GF-D8 (cell line): Measurements from ENCODE around the gene SKI.

Experiments
- DNase-seq: peaks from one replicate; lab custom pipeline; 2025; lab: John Stamatoyannopoulos, UW

The SKI gene

DNA sequence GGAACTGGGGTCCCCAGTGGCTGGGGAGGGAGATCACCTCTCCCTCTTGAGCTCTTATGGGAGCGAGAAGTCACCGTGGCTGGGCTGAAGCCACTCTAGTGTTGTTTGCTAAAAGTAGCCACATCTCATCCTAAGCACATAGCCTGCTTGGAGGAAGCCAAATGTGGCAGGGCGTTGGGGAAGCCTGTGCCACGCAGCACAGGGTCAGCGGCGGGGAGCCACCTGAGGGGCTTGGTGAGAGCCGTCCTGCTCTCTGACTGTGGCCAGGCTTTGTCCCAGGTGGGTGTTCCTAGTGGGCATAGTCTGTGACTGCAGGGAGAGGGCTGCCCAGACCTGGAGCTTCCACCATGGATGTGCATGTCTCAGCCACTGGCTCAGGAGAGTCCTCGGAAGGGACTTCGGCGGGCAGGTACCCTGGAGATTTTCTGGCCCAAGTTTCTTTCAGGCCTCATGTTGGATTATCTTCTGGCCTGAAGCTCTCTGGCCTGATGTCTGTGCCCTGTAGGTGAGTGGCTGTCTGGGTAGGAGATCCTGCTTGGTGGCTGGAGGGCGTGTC is 124.3 kb downstream of the SKI start:
- no peak for DNase-seq

DNA sequence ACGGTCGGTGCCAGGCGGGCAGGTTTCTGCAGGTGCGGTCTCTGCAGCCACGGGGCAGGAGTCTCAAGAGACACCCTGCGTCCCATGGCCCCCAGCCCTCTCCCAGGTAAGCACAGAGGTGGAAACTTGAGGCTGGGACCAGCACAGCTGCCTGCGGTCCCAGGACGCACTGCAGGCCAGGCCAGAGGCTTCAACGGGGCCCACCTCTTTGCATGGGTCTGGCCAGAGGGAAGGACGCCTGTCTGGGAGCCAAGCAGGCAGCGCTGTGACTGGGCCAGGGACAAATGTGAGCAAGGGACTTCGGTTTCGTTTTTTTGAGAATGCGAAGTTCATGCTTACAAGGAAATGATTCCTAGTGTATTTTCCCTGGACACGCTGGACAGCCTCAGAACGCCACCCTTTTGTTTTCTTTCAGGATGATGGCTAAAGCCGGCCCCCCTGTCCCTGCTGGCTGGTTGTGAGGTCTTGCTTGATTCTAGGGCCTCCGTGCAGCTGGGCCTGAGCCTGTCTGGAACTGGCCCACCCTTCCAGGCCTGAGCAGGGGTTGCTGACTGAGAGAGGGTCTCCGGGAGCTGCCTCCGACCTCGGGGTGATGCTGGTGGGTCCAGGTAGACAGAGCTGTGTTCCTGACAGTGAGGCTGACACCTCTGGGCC is 124.9 kb downstream of the SKI start:
- DNase-seq, result no peak

DNA sequence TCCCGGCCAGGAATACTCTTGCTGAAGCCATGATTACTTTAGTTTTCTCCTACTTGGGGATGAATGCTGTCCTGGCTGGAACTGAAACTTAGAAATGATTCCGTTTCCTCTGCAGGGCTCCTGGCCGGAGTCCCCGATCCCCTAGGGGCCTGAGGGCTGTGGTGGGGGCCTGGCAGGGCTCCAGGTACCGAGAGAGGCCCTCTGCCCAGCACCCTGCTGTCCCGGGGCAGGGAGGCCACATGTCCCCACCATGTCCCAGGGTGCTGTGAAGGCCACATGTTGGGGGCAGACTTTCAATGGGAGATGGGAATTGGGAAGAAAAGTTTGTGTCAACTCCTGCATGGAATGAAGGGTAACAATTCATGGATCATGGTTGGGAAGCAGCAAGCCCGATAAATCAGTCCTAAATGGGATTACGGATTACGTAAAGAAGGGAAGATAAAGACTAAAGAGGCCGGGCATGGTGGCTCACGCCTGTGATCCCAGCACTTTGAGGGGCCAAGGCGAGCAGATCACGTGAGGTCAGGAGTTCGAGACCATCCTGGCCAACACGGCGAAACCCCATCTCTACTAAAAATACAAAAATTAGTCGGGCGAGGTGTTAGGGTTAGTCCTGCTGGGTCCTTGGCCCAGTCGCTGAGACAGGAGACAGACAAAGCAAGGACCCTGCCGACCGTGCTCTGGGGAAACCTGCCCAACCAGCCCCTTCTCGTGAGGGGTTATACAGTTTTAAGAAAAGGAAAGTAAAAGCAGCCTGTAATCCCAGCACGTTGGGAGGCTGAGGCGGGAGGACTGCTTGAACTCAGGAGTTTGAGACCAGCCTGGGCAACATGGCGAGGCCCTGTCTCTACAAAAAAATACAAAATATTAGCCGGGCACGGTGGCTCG is 125.7 kb downstream of the SKI start:
- DNase-seq, result no peak

DNA sequence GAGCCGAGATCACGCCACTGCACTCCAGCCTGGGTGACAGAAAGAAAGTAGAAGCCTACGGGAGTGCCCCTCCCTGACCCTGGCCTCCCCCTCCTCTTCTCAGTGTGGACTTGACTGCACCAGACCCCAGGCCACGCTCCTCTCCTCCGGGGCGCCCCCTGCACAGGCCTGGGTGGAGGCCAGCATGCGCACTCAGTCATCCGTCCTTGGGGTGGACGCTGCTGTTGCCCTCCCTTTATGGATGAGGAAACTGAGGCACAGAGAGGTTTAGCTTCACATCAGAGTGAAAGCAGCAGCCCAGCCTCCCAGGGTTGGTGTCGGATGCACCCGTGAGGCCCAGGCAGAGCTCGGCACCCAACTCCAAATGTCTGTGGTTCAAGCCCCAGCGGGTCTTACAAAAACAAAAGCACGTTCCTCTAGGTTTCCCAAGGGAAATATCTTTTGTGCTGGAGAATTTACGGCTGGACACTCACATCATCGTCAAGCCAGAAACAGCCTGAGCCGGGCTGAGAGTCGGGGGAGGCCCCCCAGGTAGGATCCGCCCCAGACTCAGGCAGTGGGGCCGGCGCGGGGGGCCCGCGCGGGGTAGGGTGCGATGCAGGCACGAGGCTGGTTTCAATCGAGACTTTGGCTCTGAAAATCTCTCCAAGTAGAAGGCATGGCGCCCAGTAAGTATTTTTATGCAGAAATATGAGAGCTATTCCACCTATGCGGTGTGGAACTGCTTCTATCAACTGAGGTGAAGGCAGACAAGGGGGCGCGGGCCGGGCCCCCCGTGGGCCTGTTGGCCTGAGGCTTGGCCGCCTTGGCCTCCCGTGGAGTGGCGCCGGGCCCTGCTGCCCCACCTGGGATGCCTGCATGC is 126.6 kb downstream of the SKI start:
- DNase-seq, result no peak

DNA sequence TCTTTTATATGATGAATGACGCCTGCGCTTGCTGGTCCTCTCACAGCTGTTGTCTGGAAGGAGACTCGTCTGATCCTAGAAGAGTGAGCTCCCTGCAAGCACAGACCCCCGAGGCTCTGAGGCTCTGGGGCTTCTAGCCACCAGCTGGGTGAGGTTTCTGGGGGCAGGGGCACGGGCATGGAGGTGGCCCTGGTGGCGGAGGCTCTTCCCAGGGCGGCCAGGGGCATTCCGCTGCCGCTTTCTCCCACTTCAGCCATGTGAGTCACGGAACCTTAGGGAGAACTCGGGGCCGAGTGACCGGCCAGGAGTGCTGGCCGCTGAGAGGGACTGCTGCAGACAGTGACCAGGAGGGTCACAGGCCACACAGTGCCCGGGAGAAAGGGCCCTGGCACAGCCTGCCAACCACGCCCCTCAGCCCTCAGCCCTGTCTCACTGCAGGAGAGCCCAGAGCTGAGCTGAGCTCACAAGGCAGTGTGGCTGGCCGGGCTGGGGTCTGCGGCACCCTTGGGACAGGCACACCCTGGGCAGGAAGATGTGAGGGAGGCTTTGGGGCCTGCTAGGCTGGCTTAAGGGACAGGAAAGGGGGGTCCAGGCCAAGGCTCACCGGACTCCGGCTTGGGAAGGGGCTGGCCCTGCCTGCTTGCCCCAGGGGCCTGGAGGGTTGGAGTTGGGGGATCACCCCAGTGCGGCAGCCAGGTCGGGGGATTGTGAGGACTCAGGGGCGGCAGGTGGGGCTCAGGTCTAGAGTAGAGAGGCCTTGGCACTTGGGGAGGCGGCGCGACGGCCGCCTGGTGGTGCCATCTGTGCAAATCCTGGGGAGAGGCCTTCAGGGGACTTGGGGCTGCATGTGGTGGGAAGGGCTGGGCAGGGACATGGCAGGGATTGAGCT is 127.5 kb downstream of the SKI start:
- DNase-seq, result no peak

DNA sequence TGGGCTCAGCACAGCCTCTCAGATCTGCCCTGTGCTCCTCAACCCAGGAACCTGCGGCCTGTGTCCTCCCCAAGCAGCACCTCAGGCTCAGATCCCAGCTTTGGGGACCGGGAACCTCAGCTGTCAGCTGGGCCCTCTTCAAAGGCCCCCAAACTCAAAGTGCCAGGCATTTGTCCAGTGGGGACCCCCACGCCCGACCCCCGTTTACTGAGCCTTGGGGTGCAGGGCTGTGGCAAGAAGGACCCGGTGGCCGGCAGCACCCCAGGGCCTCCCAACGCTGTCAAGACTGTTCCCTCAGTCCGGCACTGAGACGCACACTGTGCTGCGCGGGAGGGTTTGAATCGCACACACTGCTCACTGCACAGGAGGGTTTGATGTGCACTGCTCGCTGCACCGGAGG is 128.3 kb downstream of the SKI start:
- DNase-seq, result no peak

DNA sequence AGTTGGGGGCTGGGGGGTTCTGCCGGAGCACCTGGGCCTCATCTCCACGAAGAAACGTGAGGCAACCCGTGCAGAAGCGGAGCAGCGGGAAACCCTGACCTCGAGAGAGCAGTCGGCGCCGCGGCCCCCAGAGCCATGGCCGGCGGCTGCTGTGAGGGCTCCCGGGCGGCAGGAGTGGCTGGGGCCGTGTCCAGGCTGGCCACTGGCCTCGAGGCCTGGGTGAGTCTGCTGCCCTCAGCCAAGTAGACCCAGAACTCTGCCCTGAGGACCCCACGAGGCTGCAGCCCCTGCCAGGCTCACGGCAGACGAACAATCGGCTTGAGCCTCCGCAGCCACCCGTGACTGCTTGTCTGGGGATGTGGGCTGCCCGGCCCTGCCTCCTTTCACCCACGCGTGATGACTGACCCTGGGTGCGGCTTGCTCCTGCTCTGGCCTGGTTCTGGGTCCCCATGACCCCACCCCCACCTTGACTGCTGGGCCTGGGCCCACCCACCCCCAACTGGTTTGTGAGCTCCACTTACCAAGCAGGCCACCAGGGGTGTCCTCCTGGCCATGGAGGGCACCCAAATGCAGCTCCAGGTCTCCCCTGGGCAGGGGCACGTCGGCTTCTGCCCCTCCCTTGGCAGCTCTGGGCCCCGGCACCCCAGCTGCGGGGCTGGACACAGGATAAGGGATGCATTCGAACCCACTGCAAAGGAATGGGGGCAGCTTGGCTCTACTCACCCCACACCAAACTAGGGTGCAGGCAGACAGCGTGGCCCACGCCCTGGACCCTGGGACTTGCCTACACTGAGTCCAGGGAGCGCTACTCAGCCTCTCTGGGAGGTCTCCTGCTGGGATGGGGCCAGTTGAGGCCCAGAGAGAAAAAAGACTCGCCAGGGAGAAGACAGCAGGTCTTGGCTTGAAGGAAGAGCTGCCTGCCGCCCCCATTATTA is 129.1 kb downstream of the SKI start:
- DNase-seq, result no peak

DNA sequence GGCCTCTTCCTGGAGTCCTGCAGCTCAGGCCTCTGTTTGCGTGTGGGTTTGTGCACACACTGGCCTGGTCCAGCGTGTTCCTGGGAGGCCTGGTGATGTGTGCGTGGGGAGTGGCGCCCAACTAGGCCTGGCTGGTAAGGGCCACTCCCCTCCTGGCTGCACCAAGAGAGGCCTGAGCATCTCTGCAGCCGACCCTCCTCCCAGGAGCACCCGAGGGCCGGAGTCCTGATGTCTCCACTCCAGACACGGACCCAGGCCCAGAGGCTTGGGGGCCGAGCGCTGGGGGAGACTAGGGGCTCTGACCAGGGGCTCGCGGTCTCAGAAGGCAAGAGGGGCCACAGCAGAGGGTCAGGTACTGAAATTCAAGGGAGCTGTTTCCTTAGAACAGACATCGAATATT is 130.0 kb downstream of the SKI start:
- DNase-seq, result no peak

DNA sequence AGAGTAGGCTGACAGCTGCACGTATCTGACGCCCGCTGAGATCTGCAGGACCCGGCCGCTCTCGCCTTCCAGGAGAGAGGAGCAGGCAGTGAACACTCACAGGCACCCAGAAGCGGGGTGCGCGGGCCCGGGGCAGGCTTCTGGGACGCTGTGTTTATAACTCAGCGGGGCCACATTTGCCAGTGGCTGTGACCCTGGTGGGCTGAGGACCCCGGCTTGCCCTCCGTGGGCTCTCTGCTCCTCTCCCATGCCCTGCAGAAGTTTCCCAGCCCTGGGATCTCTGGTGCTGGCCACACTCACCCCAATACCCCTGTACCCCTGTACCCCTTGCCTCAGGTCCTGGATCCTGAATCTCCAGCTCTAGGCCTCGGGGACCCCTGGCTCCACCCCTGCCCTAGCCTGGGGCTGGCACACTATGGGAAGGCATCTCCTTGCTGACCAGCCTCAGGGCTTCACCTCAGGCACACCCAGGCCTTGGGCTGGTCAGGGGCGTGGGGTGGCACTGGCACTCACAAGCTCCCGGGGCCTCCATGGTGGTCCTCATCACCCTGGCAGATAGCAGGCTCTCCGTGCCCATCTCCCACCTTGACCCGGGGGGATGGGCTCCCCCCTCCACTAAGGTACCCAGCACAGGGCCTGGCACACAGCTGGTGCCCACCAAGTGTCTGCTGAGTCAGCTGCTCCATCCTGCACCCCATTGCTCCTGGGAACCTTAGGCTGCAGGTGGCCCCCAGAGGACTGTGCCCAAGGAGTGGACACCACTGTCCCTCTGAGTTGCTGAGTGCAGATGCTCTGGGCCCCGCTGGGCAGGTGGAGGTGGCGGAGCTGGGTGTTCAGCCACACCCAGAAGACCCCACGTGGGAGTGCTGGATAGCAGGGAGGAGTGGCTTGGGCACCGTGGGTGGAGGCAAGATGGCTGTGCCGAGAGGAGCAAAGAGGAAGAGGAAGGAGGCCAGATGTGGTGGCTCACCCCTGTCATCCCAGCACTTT is 130.8 kb downstream of the SKI start:
- DNase-seq, result no peak
